HG02763 (cell line): Measurements from ENCODE around the gene LRRC19.

ENCODE experiments used
- ATAC-seq: cut with Tn5 transposase; IDR thresholded peaks from one replicate; pipeline ENCODE4 v1.9.1; 2021; ENCODE audit warnings: mild to moderate bottlenecking, moderate library complexity; ENCODE audit not compliant: unreplicated experiment

LRRC19 gene

DNA sequence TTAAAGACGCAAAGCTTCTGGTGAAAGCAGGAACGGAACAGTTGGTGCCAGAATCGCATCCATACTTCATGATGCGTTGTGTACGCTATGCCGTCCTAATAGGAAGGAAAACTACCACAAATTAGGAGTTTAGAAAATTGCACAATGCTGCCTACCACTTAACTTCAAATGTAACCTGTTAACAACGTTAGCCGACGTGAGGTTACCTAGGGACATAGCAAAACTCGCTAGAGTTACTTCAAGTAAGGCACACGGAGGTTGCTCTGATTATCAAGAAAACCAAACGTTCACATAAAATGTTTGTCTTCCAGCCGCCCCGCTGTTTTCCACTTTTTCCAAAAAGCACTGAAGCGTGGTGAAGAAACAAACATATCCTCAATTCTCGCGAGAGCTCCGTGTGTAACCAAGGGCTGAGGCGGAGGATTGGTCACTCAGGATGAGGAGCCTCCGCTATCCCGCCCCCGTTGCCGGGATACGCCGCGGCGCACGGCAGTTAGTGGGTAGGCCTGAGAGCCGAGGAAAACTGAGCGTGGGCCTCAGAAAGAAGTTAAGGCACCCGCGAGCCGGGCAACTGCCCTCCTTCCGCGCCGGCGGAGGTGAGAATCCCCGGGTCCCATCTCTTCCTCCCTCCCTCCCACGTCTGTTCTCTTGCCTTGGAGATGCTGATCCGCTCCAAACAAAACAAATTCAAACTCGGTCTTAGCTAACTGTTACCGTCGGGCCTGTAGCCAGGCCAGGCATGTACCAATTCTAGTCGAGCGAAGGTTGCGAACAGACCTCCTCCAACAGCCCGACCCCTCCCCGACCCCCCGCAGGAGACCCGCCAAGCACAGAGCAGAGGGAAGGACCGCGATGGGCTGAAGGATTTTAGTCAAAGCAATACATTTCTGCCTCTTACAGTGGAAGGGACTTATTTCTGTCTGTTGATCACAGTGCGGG, 49.3 kb downstream of the LRRC19 start, which contains the start of gene IFT74:
IFT74 (plus strand) TSS at position 492 of the 939 bp plus-strand sequence. CDS start 5,556 bp downstream, outside the sequence.
- ATAC-seq = peak; percentile 99

DNA sequence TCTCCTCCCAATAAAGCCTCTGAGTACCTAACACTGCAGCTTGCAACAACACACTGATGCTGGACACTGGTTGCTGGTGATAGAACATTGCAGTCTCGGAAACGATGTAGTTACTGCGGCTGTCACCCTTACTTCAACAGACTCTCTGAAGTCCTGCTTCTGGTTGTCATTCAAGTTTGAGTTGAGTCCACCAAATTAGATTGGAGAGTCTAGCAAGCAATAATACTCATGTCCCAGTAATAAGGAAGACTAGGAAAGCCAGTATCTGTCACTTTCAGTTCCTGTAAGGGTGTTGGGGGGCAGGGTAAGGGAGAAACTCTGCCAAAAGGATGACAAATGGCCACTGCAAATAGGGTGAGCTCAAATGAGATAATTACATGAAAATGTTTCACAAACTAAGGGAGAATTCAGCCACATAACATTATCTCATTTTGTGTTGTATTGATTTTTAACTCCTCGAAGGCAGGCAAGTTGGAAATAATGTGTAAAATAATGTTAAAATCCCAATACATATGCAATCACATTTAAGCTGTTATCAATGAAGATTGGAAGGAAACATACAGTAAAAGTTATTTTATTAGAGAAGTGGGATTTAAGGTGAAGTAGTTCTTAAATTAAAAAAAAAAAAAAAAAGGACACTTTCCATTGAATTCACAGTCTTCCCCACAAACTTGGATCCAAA, 50.1 kb downstream of the LRRC19 start:
- peak; percentile 21 for ATAC-seq

DNA sequence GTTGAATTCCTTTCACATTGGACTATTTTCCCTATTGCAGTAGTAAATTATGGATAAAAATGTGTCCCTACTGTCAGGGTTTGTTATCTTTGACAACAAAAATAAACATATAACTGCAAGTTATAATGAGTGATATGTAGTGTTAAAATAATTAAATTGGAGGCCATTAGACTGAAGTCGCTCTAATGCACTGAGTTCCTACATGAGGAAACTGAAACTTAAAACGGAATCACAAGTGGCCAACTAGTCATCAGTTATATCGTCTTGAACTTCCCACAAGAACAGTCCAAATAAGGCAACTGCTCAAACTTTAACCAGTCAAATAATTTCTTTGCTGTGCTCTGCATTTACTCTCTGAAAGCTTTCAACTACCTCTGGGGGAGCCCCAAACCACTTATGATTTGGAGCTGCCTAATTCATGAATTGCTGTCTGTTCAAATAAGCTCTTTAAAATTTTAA, 51.4 kb downstream of the LRRC19 start:
- ATAC-seq = no peak

DNA sequence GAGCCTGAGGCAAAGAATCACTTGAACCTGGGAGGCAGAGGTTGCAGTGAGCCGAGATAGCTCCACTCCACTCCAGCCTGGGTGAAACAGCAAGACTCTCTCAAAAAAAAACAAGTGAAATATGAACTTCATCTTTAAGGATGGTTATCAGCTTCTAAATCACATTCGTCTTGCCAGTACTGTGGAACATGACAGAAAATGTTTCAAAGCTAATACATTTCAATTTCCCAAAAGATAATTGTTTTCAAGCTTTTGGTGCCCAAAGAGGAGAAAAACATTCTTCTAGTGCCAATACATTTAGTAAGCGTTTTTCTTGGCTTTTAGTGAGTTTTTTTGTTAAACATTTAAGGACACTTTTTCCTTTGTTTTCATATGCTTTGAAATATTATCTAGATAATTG, 53.7 kb downstream of the LRRC19 start:
- no peak for ATAC-seq

DNA sequence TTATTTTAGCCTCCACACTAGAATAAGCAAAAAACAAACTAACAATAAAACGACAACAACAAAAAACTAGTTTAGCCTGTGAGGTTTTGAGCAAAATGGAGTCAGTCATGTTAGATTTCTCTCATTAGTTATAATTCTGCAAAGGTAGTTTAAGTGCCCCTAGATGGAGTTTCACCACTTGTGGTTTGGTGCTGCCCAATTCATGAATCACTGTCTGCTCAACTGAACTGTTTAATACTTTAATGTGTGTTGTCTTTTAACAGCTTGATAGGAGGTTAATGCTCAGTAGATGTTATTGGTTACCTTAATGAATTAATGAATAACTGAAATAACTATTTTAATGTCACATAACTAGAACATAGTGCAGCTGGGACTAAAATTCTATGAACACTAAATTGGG, 55.0 kb downstream of the LRRC19 start:
- ATAC-seq = no peak

DNA sequence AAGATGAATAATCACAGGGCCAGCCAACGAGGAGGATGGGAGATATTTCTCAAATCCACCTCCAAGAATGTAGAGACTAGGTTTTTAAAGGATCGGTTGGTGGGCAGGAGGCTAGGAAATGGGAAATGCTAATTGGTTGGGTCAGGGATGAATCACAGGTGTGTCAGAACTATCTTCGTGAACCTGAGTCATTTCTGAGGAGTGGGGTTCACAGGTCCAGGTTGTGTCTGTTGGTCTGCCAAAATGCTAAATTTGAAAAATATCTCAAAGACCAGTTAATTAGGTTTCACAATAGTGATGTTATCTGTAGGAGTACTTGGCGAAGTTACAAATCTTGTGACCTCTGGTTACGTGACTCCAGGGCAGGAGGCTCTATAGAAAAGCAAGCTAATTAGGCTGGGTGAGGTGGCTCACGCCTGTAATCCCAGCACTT, 55.8 kb downstream of the LRRC19 start:
- no peak for ATAC-seq

DNA sequence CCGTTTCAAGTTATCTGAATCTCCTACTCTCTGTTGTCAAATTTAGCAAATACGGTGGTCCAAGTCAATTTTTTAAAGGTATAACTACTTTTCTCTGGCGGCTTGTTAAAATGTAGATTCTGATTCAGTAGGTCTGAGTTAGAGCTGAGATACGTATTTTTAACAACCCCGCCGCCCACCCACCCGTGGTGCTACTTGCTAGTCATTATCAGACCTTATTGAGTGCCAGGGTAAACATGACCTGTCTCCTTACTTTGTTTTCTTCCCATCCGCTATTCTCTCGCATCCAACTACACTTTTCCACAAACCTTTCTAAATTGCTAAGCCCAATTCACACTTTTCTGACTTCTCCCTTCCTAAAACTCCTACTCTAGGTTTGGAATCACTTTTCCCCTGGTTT, 57.7 kb downstream of the LRRC19 start:
- no peak for ATAC-seq

DNA sequence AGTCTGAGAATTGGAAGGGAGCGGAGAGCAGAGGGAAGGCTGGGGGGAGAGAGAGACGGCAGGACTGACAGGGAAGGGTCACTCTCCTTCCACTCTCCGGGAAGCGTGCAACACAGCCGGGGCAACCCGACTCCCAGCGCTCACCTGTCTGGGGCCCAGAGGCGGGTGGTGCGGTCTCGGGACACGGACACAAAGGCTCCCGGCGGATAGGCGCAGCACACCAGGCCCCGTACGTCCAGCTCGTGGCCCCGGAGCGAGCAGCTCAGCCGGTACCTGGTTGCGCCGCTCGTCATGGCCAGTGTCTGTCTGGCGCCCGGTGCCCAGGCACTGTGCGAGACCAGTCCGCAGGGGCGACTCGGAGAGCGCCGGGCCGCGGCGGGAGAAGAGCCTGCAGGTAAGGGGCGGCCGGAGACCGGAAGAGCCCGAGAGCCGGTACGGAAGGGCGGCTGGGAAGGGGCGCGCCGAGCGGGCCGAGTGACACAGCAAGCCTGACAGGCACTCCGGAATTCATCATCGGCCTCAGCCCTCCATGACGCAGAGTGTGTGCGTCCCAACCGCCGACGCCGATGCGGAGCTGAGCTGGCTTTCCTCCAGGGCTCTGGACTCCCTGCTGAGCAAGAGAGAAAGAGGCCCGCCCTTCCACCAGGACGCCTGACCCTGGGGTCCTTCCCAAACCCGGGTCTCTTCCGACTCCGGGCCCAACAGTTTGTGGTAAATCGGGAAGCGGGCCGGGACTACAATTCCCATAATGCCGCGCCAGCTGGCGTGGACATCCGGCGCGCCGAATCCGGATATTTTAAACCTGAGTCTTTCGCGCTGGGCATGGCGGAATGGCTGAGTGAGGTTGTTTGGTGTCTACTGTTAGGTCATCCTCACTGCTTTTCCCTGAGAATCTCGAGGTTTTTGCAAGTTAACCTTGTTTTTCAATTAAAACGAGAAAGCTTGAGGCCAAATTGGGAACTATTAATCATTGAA, 58.4 kb downstream of the LRRC19 start, which contains the start of gene PLAA:
PLAA (minus strand) TSS at position 490 of the 975 bp plus-strand sequence; CDS start at position 293, 197 bp downstream.
- peak; percentile 100 for ATAC-seq

DNA sequence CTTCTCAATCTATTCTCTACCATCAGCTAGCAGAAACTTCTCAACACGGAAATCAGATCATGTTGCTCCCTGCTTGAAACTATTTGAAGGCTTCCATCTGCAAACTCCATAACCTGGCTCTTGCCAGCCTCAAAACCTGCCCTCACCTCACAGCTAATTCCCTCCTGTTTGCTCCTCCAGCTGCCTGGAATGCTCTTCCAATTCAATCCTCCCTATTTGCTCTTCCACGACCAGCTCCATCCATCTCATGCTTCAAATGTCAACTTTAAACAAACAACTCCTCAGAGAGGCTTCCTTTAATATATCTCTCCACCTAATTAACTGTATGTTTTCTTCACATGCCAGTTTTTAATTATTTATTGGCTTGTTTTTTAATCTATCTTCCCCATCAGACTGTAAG, 59.9 kb downstream of the LRRC19 start:
- no peak for ATAC-seq
